Fibroblast of skin of left biceps (primary cell): Measurements from ENCODE around the gene FEZ2.

ENCODE experiments used
- DNase-seq, 2 experiments: peaks; one replicate each; pipeline ENCODE4 v3.0.0-alpha.2; 2013; ENCODE audit warnings: low read depth in 2 of 2

FEZ2 gene

GRCh38 chr2:36587101-36587500 is 10.9 kb downstream of the FEZ2 start:
- DNase-seq = no peak

- DNase-seq = no peak
Measured at GRCh38 chr2:36586672-36587071, 11.3 kb downstream of the FEZ2 start.

GRCh38 chr2:36584148-36584794 is 13.7 kb downstream of the FEZ2 start:
- no peak for DNase-seq

GRCh38 chr2:36582951-36583350 is 15.0 kb downstream of the FEZ2 start:
- DNase-seq = no peak

GRCh38 chr2:36582538-36582937 is 15.4 kb downstream of the FEZ2 start:
- no peak for DNase-seq

- DNase-seq = no peak
Measured at GRCh38 chr2:36579297-36579664, 18.7 kb downstream of the FEZ2 start.

- no peak for DNase-seq
Measured at GRCh38 chr2:36578343-36579296, 19.3 kb downstream of the FEZ2 start.

- no peak for DNase-seq
Measured at GRCh38 chr2:36577884-36578283, 20.1 kb downstream of the FEZ2 start.

GRCh38 chr2:36574560-36574959 is 23.4 kb downstream of the FEZ2 start:
- no peak for DNase-seq

- DNase-seq = no peak
Measured at GRCh38 chr2:36573165-36573564, 24.8 kb downstream of the FEZ2 start.

- DNase-seq = no peak
Measured at GRCh38 chr2:36572719-36573059, 25.3 kb downstream of the FEZ2 start.

GRCh38 chr2:36572054-36572718 is 25.8 kb downstream of the FEZ2 start:
- DNase-seq = no peak

- DNase-seq = no peak
Measured at GRCh38 chr2:36570416-36570815, 27.6 kb downstream of the FEZ2 start.

GRCh38 chr2:36569267-36569856 is 28.6 kb downstream of the FEZ2 start:
- DNase-seq = no peak

GRCh38 chr2:36568516-36569246 is 29.3 kb downstream of the FEZ2 start:
- DNase-seq = no peak

- no peak for DNase-seq
Measured at GRCh38 chr2:36567711-36568408, 30.1 kb downstream of the FEZ2 start.

- DNase-seq = no peak
Measured at GRCh38 chr2:36566887-36567286, 31.1 kb downstream of the FEZ2 start.

GRCh38 chr2:36565712-36566111 is 32.3 kb downstream of the FEZ2 start:
- DNase-seq = no peak

GRCh38 chr2:36564377-36564930 is 33.5 kb downstream of the FEZ2 start:
- no peak for DNase-seq

GRCh38 chr2:36562973-36563532 is 34.9 kb downstream of the FEZ2 start:
- DNase-seq = no peak
